HepG2 (cell line): Measurements from ENCODE around the gene GRM8. TPM values are rescaled to one million over a fixed set of nuclear protein-coding genes. Genes with fewer than 3 reads are reported as not detected.
A peak's percentile ranks its signal among the peaks of the same experiment; 100 is the strongest.

ENCODE experiments used
- ARID2 ChIP-seq: sonication (generic); formaldehyde crosslinking; IDR thresholded peaks from 2 replicates; pipeline ENCODE4 v1.8.1; 2022; ENCODE audit warnings: mild to moderate bottlenecking, missing genetic modification reagents, borderline replicate concordance
- BCL6 ChIP-seq: IDR thresholded peaks from 2 replicates; pipeline ENCODE4 v1.6.1; 2016; ENCODE audit warnings: missing genetic modification reagents, missing compliant biosample characterization
- CEBPZ ChIP-seq: IDR thresholded peaks from 2 replicates; pipeline ENCODE4 v1.6.1; 2012; ENCODE audit warnings: low read length, improper control_type of control experiment
- EEA1 ChIP-seq: sonication (generic); formaldehyde crosslinking; IDR thresholded peaks from 2 replicates; pipeline ENCODE4 v1.5.1; 2020; ENCODE audit warnings: mild to moderate bottlenecking, missing genetic modification reagents, borderline replicate concordance
- FOXJ3 ChIP-seq: sonication (generic); formaldehyde crosslinking; IDR thresholded peaks from 2 replicates; pipeline ENCODE4 v1.4.0; 2020; ENCODE audit warnings: missing genetic modification reagents, mild to moderate bottlenecking, borderline replicate concordance
- GABPB1 ChIP-seq: IDR thresholded peaks from 2 replicates; pipeline ENCODE4 v1.6.1; 2016; ENCODE audit warnings: mild to moderate bottlenecking, missing genetic modification reagents, moderate library complexity, missing compliant biosample characterization
- HMGXB4 ChIP-seq, 2 experiments: sonication (generic) in 1 of 2; formaldehyde crosslinking in 1 of 2; IDR thresholded peaks; 2 replicates each; pipeline versions ENCODE4 v1.4.0 to v1.6.1; 2018 to 2020; ENCODE audit warnings: missing genetic modification reagents in 2 of 2, borderline replicate concordance in 1 of 2, low read depth in 1 of 2, mild to moderate bottlenecking in 1 of 2, missing biosample characterization in 1 of 2
- MAFF ChIP-seq: IDR thresholded peaks from 2 replicates; pipeline ENCODE4 v1.6.1; 2011; ENCODE audit warnings: low read depth, low read length, improper control_type of control experiment
- MAFK ChIP-seq, 2 experiments: IDR thresholded peaks in 1 of 2; conservative IDR thresholded peaks in 1 of 2; 2 replicates each; pipeline ENCODE4 v1.6.1; 2011; ENCODE audit warnings: improper control_type of control experiment in 2 of 2, low read length in 2 of 2
- MATR3 ChIP-seq: sonication (generic); formaldehyde crosslinking; IDR thresholded peaks from 2 replicates; pipeline ENCODE4 v1.4.0; 2020; ENCODE audit warnings: missing genetic modification reagents
- MXI1 ChIP-seq: IDR thresholded peaks from 3 replicates; pipeline ENCODE4 v1.6.1; 2012; ENCODE audit warnings: low read depth, low read length, inconsistent platforms, borderline replicate concordance
- RARG ChIP-seq: sonication (generic); formaldehyde crosslinking; IDR thresholded peaks from 2 replicates; pipeline ENCODE4 v1.4.0; 2020; ENCODE audit warnings: low read depth, mild to moderate bottlenecking, missing genetic modification reagents
- RFXAP ChIP-seq: sonication (generic); formaldehyde crosslinking; IDR thresholded peaks from 2 replicates; pipeline ENCODE4 v1.4.0; 2020; ENCODE audit warnings: missing genetic modification reagents, borderline replicate concordance
- TBX2 ChIP-seq: sonication (generic); formaldehyde crosslinking; IDR thresholded peaks from 2 replicates; pipeline ENCODE4 v1.5.0; 2020; ENCODE audit warnings: missing genetic modification reagents, mild to moderate bottlenecking, borderline replicate concordance
- TFAP4 ChIP-seq: sonication (generic); IDR thresholded peaks from 2 replicates; pipeline ENCODE4 v1.6.1; 2016; ENCODE audit warnings: low read depth, borderline replicate concordance
- ZFAT ChIP-seq: sonication (generic); formaldehyde crosslinking; conservative IDR thresholded peaks from 2 replicates; pipeline ENCODE4 v1.8.1; 2023; ENCODE audit warnings: missing genetic modification reagents, inconsistent platforms
- ZNF224 ChIP-seq: sonication (generic); formaldehyde crosslinking; IDR thresholded peaks from 2 replicates; pipeline ENCODE4 v1.5.0; 2020; ENCODE audit warnings: mild to moderate bottlenecking, missing genetic modification reagents
- ZNF431 ChIP-seq: sonication (generic); formaldehyde crosslinking; IDR thresholded peaks from 2 replicates; pipeline ENCODE4 v1.9.0; 2022; ENCODE audit warnings: missing genetic modification reagents, low read depth, mild to moderate bottlenecking, borderline replicate concordance
- ZNF567 ChIP-seq: sonication (generic); formaldehyde crosslinking; IDR thresholded peaks from 2 replicates; pipeline ENCODE4 v1.8.1; 2023; ENCODE audit warnings: mild to moderate bottlenecking, missing genetic modification reagents, borderline replicate concordance
- ZNF709 ChIP-seq: sonication (generic); formaldehyde crosslinking; IDR thresholded peaks from 2 replicates; pipeline ENCODE4 v1.5.0; 2020; ENCODE audit warnings: mild to moderate bottlenecking, missing genetic modification reagents
- polyA plus RNA-seq, 8 experiments: library from polyadenylated mRNA; depleted of rRNA in 3 of 8; stranded (reverse) in 7 of 8; unstranded in 1 of 8; fragments of >200 nt; fragmentation: Illumina TruSeq in 4 of 8; extraction: Trizol in 4 of 8; gene quantifications; 2 replicates each; pipeline versions ENCODE4 v1.2.1 to v1.2.3, GENCODE V29; 2011 to 2016; ENCODE audit warnings: low read depth in 4 of 8, missing spikeins in 1 of 8, mixed read lengths in 1 of 8; ENCODE audit not compliant: insufficient read depth in 1 of 8
- total RNA-seq, 5 experiments: library from RNA; depleted of rRNA; stranded (reverse); fragments of >200 nt; fragmentation: Illumina TruSeq; extraction: Trizol; gene quantifications; 2 replicates each; pipeline ENCODE4 v1.2.3, GENCODE V29; 2016; ENCODE audit warnings: low read depth in 1 of 5
- TF ChIP-seq, protein P1 (sequence below): sonication (generic); formaldehyde crosslinking; IDR thresholded peaks from 2 replicates; pipeline ENCODE4 v1.5.0; 2020; ENCODE audit warnings: missing genetic modification reagents, mild to moderate bottlenecking, borderline replicate concordance

Gene GRM8
- total and polyA plus RNA-seq, 2 of the 13 experiments (the other 11 are each of a cell fraction or from before 2014, with no cell fraction given): not detected

- TF ChIP-seq TFAP4: no peak
- 0 out of 2 replicates have a peak, but pooled peaks have one; percentile 48 for TF ChIP-seq RARG (CRISPR knock-in tag)
- TF ChIP-seq MXI1: peak; percentile 36; the same call in 1 of the 3 replicates
- no peak for TF ChIP-seq MAFF
- TF ChIP-seq ZFAT (CRISPR knock-in tag): no peak
- TF ChIP-seq CEBPZ: no peak
- no peak for TF ChIP-seq MATR3
- no peak for TF ChIP-seq ZNF567 (CRISPR knock-in tag)
- no peak; the same call in 1 of the 2 replicates for TF ChIP-seq GABPB1
- peak; percentile 60; the same call in 1 of the 2 replicates for TF ChIP-seq RFXAP (CRISPR knock-in tag)
- no peak for TF ChIP-seq TBX2
- TF ChIP-seq HMGXB4 (CRISPR knock-in tag; IDR thresholded peaks at IDR 0.05; ENCODE audit: borderline replicate concordance in 1 of 2, low read depth in 1 of 2): 0 out of 4 replicates have a peak, but pooled peaks of 1 of the 2 experiments have one; percentile 52
- TF ChIP-seq MAFK (conservative IDR thresholded peaks at IDR 0.05 in 1 of 2, IDR thresholded peaks at IDR 0.05 in 1 of 2; ENCODE audit: low read length in 2 of 2): no peak
- TF ChIP-seq BCL6 (CRISPR knock-in tag): peak; percentile 32; the same call in 1 of the 2 replicates
- TF ChIP-seq ZNF224: no peak
- TF ChIP-seq FOXJ3: no peak
- TF ChIP-seq ARID2 (CRISPR knock-in tag): no peak
- no peak for TF ChIP-seq EEA1
- TF ChIP-seq, protein P1, sequence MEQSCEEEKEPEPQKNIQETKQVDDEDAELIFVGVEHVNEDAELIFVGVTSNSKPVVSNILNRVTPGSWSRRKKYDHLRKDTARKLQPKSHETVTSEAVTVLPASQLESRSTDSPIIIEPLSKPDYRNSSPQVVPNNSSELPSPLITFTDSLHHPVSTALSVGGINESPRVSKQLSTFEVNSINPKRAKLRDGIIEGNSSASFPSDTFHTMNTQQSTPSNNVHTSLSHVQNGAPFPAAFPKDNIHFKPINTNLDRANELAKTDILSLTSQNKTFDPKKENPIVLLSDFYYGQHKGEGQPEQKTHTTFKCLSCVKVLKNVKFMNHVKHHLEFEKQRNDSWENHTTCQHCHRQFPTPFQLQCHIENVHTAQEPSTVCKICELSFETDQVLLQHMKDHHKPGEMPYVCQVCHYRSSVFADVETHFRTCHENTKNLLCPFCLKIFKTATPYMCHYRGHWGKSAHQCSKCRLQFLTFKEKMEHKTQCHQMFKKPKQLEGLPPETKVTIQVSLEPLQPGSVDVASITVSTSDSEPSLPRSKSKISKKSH (CRISPR knock-in tag): no peak
- peak; percentile 70; the same call in 1 of the 2 replicates for TF ChIP-seq ZNF431 (CRISPR knock-in tag)
- peak; percentile 80 for TF ChIP-seq ZNF709 (CRISPR knock-in tag)
These were observed 145.1 kb downstream of the GRM8 start (continued) for GRCh38 chr7:127107601-127108007.
